Ascending aorta (tissue), 2 donors: ENCODE data around the gene SEC63. TPM values are rescaled to one million over a fixed set of nuclear protein-coding genes. Genes with fewer than 3 reads are reported as not detected.

ENCODE experiments used
- DNase-seq, 2 donors: peaks; one replicate each; pipeline ENCODE4 v3.0.0-alpha.2; 2019; ENCODE audit warnings: low spot score in 2 of 2
- H3K27ac ChIP-seq, 2 donors: fragments of 200-600 bp; sonication (generic); one replicate each; pipeline ENCODE4 v1.5.1; 2016 to 2017; ENCODE audit warnings: mild to moderate bottlenecking in 1 of 2
- H3K27me3 ChIP-seq: fragments of 200-600 bp; sonication (generic); one replicate; pipeline ENCODE4 v1.5.1; 2017
- H3K36me3 ChIP-seq, 2 donors: fragments of 200-600 bp; sonication (generic); one replicate each; pipeline ENCODE4 v1.5.1; 2016
- H3K4me1 ChIP-seq, 2 donors: fragments of 200-600 bp; sonication (generic); one replicate each; pipeline ENCODE4 v1.5.1; 2016 to 2017; ENCODE audit warnings: mild to moderate bottlenecking in 1 of 2
- H3K4me3 ChIP-seq, 2 donors: fragments of 200-600 bp; sonication (generic); one replicate each; pipeline ENCODE4 v1.5.1; 2016 to 2017; ENCODE audit warnings: mild to moderate bottlenecking in 1 of 2
- H3K9me3 ChIP-seq, 2 donors: fragments of 200-600 bp; sonication (generic); one replicate each; pipeline ENCODE4 v1.5.1; 2016
- CTCF ChIP-seq, 3 experiments: fragments of 200-600 bp in 2 of 3; fragments of 450-650 bp in 1 of 3; sonication (generic) in 2 of 3; IDR thresholded peaks; one replicate each; pipeline ENCODE4 v1.5.1; 2016 to 2019; ENCODE audit warnings: antibody characterized with exemption in 3 of 3, mild to moderate bottlenecking in 1 of 3, moderate library complexity in 1 of 3
- intact Hi-C: fragments of 100-400 bp; cut with DNase I; formaldehyde crosslinking; loops from one replicate; pipeline ENCODE4 v1.15.1; 2023
- total RNA-seq: library from RNA; depleted of rRNA; stranded (reverse); fragments of >200 nt; gene quantifications from one replicate; pipeline ENCODE4 v1.1.0, GENCODE V29; 2016

Gene SEC63
- total RNA-seq, 1 donor from 2014 or later = 13.1 TPM

GRCh38 chr6:107871016-107871415, 87.0 kb downstream of the SEC63 start:
- H3K9me3 ChIP-seq = no peaks in the 10 kb centered on the region
- H3K27ac ChIP-seq = no peak overlapping the region
- intact Hi-C loops = no loop called here
- H3K4me3 ChIP-seq = no peak overlapping the region
- H3K36me3 ChIP-seq = peaks cover 15 to 32% of the 10 kb centered on the region in 2 donors
- no peak for TF ChIP-seq CTCF (IDR thresholded peaks at IDR 0.05)
- H3K4me1 ChIP-seq = no peaks in the 10 kb centered on the region
- H3K27me3 ChIP-seq = no peaks in the 10 kb centered on the region
- DNase-seq = no peak

GRCh38 chr6:107870381-107870780, 87.6 kb downstream of the SEC63 start:
- no peak for DNase-seq
- intact Hi-C loops = no loop called here
- H3K36me3 ChIP-seq = peaks cover 11 to 27% of the 10 kb centered on the region in 2 donors
- H3K4me3 ChIP-seq = no peak overlapping the region
- H3K27ac ChIP-seq = no peak overlapping the region
- no peaks in the 10 kb centered on the region for H3K27me3 ChIP-seq
- TF ChIP-seq CTCF (IDR thresholded peaks at IDR 0.05) = no peak
- H3K4me1 ChIP-seq = no peaks in the 10 kb centered on the region
- H3K9me3 ChIP-seq = no peaks in the 10 kb centered on the region

- no peak overlapping the region for H3K27ac ChIP-seq
- no peaks in the 10 kb centered on the region for H3K9me3 ChIP-seq
- no peak for DNase-seq
- H3K4me3 ChIP-seq = no peak overlapping the region
- intact Hi-C loops = no loop called here
- TF ChIP-seq CTCF (IDR thresholded peaks at IDR 0.05) = no peak
- peaks cover 8 to 22% of the 10 kb centered on the region in 2 donors for H3K36me3 ChIP-seq
- H3K27me3 ChIP-seq = no peaks in the 10 kb centered on the region
- no peaks in the 10 kb centered on the region for H3K4me1 ChIP-seq
Observed at GRCh38 chr6:107869871-107870270, 88.1 kb downstream of the SEC63 start.

- DNase-seq = no peak
- H3K9me3 ChIP-seq = no peaks in the 10 kb centered on the region
- no peak overlapping the region for H3K27ac ChIP-seq
- no peak overlapping the region for H3K4me3 ChIP-seq
- H3K36me3 ChIP-seq = peaks cover 8 to 21% of the 10 kb centered on the region in 2 donors
- no peak for TF ChIP-seq CTCF (IDR thresholded peaks at IDR 0.05)
- intact Hi-C loops = no loop called here
- no peaks in the 10 kb centered on the region for H3K27me3 ChIP-seq
- no peaks in the 10 kb centered on the region for H3K4me1 ChIP-seq
Observed at GRCh38 chr6:107868867-107869611, 89.0 kb downstream of the SEC63 start.

- no peak for DNase-seq
- Histone ChIP-seq H3K4me3 (no peak overlapping the region), H3K27me3 (no peaks in the 10 kb centered on the region), H3K4me1 (no peaks in the 10 kb centered on the region), H3K27ac (no peak overlapping the region), H3K36me3 (peaks cover 8 to 14% of the 10 kb centered on the region in 2 donors), H3K9me3 (no peaks in the 10 kb centered on the region)
- no peak for TF ChIP-seq CTCF (IDR thresholded peaks at IDR 0.05)
- intact Hi-C loops = no loop called here
Observed at GRCh38 chr6:107867302-107867615, 90.7 kb downstream of the SEC63 start.
